ENCODE data around the gene DIP2B. TPM values are rescaled to one million over a fixed set of nuclear protein-coding genes. Genes with fewer than 3 reads are reported as not detected.
"Not testable (repeated sequence)": the region's sequence is repeated elsewhere in the genome, so short reads cannot be mapped to it uniquely, and the experiment has no call there.

Gene DIP2B
- total and polyA plus RNA-seq, 8 donors, result 2.7 to 136 (median 8.9) TPM

GRCh38 chr12:50517421-50518048, 12.8 kb downstream of the DIP2B start:
- H3K36me3 ChIP-seq, result no peaks in the 10 kb centered on the region
- no peaks in the 10 kb centered on the region for H3K27me3 ChIP-seq
- WGBS, 5 donors, result 36 to 44% (median 38%) methylated on average over 3 of the region's 3 CpGs
- H3K27ac ChIP-seq, result peak overlapping the region in 4 of 5 donors; percentile 42 to 85 (median 66)
- peaks cover 29 to 92% (median 46%) of the 10 kb centered on the region in 4 donors for H3K4me1 ChIP-seq
- TF ChIP-seq EP300 (IDR thresholded peaks at IDR 0.05), result no peak
- TF ChIP-seq POLR2A (IDR thresholded peaks at IDR 0.05), result no peak
- TF ChIP-seq, protein P1, sequence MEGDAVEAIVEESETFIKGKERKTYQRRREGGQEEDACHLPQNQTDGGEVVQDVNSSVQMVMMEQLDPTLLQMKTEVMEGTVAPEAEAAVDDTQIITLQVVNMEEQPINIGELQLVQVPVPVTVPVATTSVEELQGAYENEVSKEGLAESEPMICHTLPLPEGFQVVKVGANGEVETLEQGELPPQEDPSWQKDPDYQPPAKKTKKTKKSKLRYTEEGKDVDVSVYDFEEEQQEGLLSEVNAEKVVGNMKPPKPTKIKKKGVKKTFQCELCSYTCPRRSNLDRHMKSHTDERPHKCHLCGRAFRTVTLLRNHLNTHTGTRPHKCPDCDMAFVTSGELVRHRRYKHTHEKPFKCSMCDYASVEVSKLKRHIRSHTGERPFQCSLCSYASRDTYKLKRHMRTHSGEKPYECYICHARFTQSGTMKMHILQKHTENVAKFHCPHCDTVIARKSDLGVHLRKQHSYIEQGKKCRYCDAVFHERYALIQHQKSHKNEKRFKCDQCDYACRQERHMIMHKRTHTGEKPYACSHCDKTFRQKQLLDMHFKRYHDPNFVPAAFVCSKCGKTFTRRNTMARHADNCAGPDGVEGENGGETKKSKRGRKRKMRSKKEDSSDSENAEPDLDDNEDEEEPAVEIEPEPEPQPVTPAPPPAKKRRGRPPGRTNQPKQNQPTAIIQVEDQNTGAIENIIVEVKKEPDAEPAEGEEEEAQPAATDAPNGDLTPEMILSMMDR (IDR thresholded peaks at IDR 0.05), result no peak
- TF ChIP-seq POLR2AphosphoS5 (IDR thresholded peaks at IDR 0.05), result no peak
- no peaks in the 10 kb centered on the region for H3K9me3 ChIP-seq
- peak in 1 of 2 donors; percentile 52 for DNase-seq
- no peak overlapping the region for H3K4me3 ChIP-seq
- intact Hi-C loops (cut with DNase I; ENCODE audit: low total_unique reads), result no loop called here

- TF ChIP-seq POLR2A (IDR thresholded peaks at IDR 0.05) (no peak), POLR2AphosphoS5 (IDR thresholded peaks at IDR 0.05) (no peak), EP300 (IDR thresholded peaks at IDR 0.05) (no peak)
- TF ChIP-seq, protein P1 (IDR thresholded peaks at IDR 0.05), result no peak
- no peaks in the 10 kb centered on the region for H3K9me3 ChIP-seq
- intact Hi-C loops (cut with DNase I; ENCODE audit: low total_unique reads), result no loop called here
- H3K4me1 ChIP-seq, result peaks cover 29 to 87% (median 46%) of the 10 kb centered on the region in 4 donors
- H3K27me3 ChIP-seq, result no peaks in the 10 kb centered on the region
- no peaks in the 10 kb centered on the region for H3K36me3 ChIP-seq
- DNase-seq, result no peak
- peak overlapping the region in 4 of 5 donors; percentile 42 to 85 (median 66) for H3K27ac ChIP-seq
- no peak overlapping the region for H3K4me3 ChIP-seq
- 91 to 95% (median 93%) methylated on average over 11 of the region's 11 CpGs for WGBS, 5 donors
Observed at GRCh38 chr12:50518090-50518489, 13.3 kb downstream of the DIP2B start.

GRCh38 chr12:50519353-50519752, 14.6 kb downstream of the DIP2B start:
- peak overlapping the region in 1 of 5 donors; percentile 85 for H3K27ac ChIP-seq
- H3K36me3 ChIP-seq, result no peaks in the 10 kb centered on the region
- no peak for TF ChIP-seq POLR2AphosphoS5 (IDR thresholded peaks at IDR 0.05)
- no peak for TF ChIP-seq POLR2A (IDR thresholded peaks at IDR 0.05)
- TF ChIP-seq EP300 (IDR thresholded peaks at IDR 0.05), result no peak
- no peak for DNase-seq
- no peak overlapping the region for H3K4me3 ChIP-seq
- no peaks in the 10 kb centered on the region for H3K27me3 ChIP-seq
- no peaks in the 10 kb centered on the region for H3K9me3 ChIP-seq
- peaks cover 29 to 79% (median 42%) of the 10 kb centered on the region in 4 donors for H3K4me1 ChIP-seq
- 81 to 92% (median 89%) methylated on average over 1 of the region's 1 CpG for WGBS, 5 donors
- intact Hi-C loops (cut with DNase I; ENCODE audit: low total_unique reads), result no loop called here

- no peak overlapping the region for H3K4me3 ChIP-seq
- no peaks in the 10 kb centered on the region for H3K36me3 ChIP-seq
- intact Hi-C loops (cut with DNase I; ENCODE audit: low total_unique reads), result no loop called here
- no peaks in the 10 kb centered on the region for H3K27me3 ChIP-seq
- 62 to 70% (median 64%) methylated on average over 7 to 8 of the region's 8 CpGs for WGBS, 5 donors
- TF ChIP-seq EP300 (IDR thresholded peaks at IDR 0.05), result no peak
- no peak for TF ChIP-seq POLR2AphosphoS5 (IDR thresholded peaks at IDR 0.05)
- no peak for TF ChIP-seq POLR2A (IDR thresholded peaks at IDR 0.05)
- TF ChIP-seq, protein P1 (IDR thresholded peaks at IDR 0.05), result no peak
- H3K4me1 ChIP-seq, result peaks cover 20 to 69% (median 36%) of the 10 kb centered on the region in 4 donors
- no peaks in the 10 kb centered on the region for H3K9me3 ChIP-seq
- H3K27ac ChIP-seq, result peak overlapping the region in 4 of 5 donors; percentile 20 to 69 (median 60)
- DNase-seq, result peak in 1 of 2 donors; percentile 55
Observed at GRCh38 chr12:50520416-50521207, 15.8 kb downstream of the DIP2B start.

- H3K9me3 ChIP-seq; H3K36me3 ChIP-seq; H3K4me3 ChIP-seq; H3K27me3 ChIP-seq; DNase-seq; intact Hi-C loops (cut with DNase I; ENCODE audit: low total_unique reads): not testable (repeated sequence)
- Histone ChIP-seq H3K4me1 (peaks cover 27 to 68% (median 45%) of the 10 kb centered on the region in 4 donors), H3K27ac (peak overlapping the region in 2 of 5 donors; percentile 64 to 69)
- 94 to 99% (median 96%) methylated on average over 4 of the region's 4 CpGs for WGBS, 5 donors
Observed at GRCh38 chr12:50521781-50522180, 17.0 kb downstream of the DIP2B start.

Measured in stomach (tissue), 9 donors.